ENCODE measurements around the gene PLXNC1.

PLXNC1 gene

DNA sequence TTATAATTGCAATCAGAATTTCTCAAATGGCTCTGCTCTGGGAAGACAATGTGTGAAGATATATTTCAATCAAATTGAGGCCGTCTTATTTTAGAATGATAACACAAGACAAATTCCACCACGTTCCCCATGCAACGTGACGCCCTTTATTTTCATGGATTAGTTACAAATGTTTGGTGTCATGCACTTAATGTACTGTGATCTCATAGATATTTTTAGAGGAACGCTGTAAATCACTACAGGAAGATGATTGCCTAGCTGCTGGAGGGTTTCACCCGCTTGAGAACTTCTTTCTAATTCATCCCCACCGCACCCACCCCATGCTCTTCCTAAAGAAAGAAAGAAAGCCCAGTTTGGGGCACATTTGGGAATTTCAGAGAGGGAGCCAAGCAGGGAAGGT lies 117.2 kb downstream of the PLXNC1 start:
- DNase-seq (ENCODE audit: low read depth) = no peak

DNA sequence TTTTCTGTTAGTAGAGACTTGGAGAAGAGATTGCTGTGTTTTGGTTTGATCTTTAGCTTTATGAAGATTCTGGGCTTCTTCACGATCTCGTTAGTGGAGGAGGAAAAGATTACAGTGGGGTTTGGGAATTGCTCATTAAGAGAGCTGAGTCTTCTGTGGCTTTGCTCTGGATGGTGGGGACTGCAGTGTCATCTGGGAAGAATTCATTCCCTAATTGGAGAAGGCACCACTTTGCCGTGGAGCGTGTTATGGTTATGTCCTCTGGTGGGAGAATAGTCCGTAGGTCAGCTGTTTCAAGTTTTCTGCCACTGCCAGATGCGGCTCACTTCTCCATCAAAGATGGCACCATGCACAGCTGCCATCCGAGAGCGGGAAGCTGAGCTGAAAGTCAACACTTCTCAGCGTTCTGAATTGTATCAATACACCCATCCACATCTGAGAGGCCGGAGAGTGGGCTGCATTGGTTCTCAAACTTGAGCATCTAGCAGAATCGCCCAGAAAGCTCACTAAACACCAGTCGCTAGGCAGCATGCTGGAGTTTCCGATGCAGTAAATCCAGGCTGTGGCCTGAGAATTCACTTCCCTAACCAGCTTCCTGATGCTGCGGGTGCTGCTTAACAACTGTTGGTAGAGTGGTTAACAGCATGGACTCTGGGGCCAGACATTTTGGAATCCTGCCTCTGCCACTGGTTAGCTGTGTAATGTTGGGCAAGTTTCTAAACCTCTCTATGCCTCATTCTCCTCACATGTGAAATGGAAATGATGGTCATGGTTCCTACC lies 117.8 kb downstream of the PLXNC1 start:
- DNase-seq (ENCODE audit: low read depth) = no peak

DNA sequence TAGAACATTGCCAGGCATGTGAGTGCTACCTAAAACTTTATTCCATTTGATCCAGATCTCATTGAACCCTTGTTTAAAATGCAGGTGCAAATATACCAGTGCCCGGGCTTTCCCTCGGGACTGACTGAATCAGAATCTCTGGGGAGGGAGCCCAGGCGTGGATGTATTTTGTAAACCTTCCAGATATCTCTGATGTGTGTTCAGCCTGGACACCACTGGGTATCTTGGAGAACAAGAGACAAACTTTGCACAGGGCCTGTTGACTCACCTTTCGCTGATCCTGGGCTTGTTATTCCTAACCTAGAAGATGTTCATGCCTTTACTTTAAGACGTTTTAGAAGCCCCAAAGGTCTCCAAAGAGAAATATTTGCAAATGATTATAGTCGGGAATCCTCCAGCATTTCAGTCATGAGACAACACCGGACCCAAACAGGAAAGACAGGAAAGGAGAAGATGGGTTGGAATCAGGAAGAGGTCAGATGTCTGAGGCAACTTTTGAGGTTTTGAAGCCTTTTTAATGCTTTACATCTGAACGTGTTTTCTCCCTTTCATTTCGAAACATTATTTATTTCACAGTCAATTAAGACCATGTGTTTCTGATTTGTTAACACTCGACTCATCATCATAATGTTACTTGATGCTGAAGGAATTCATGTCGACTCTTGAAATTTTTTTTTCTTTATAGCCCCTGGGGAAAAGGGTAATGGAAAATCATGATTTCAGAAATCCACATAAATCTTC lies 118.6 kb downstream of the PLXNC1 start:
- no peak for DNase-seq (ENCODE audit: low read depth)

DNA sequence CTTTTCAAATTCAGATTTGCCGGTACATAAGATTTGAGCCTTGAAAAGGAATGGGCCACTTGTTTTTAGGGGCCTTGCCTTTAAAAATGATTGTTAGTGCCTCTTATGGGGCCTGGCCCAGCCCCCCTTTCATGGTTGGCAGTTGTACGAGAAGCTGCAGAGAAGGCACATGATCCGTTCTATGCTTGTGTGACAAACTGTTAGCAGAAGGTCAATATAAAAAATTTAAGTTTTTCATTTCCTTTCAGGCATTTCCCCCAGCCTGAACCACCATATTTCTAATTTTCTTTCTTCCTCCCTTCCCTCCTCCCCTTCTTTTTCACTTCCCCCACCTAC lies 119.1 kb downstream of the PLXNC1 start:
- DNase-seq (ENCODE audit: low read depth) = no peak

DNA sequence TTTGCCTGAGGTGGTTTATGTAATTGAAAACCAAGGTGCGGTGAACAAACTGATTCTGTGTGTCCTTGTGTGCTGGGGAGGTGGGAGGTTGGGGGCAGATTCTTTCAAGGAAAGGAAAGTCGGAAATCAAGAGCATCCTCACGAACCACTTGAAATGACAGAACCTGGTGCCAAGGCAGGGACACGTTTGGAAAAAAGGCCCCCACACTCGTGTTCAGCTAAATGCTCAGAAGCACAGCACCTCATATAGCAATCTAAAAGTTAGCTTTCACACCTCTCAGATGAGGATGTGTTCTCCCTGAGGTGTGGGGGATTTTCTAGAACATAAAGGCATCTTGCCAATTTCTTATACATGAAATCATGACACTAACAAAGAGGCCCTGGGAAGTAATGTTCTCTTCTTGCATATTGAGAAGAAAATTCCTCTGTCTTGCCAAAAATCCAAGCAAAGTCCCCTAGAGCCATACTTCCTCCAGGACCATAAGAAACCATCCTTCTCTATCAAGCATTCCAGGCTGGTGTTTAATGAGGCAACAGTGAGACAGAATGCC lies 119.6 kb downstream of the PLXNC1 start:
- no peak for DNase-seq (ENCODE audit: low read depth)

DNA sequence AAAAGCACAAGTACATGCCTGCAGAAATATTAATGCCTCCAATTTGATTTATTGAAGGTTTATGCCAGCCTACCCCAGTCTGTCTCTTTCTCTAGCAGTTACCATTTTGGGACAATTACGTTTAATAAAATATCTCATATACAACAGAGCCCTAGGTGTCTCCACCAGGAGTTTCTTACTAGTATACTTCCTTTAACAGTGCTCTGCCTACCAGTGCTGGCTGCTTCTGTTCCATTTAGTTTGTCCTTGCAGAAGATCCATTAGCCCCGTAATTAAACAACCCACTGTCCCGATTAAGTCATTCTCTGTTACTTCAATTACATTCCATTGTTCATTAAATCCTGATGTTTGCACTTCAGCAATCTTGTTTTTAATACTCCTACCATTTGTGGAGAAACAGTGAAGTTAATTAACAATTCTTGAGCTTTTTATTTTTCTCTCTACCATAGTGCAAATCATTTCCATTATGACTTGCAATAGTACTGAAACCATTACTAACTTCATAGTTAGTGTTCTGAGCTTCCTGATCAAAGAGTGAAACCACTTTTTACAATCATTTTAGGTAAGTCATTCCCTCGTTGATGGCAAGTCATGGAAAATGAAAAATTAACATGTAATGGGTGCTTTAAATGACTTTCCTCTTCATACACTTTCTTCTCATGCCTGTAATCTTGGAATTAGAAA lies 121.1 kb downstream of the PLXNC1 start:
- no peak for DNase-seq (ENCODE audit: low read depth)

DNA sequence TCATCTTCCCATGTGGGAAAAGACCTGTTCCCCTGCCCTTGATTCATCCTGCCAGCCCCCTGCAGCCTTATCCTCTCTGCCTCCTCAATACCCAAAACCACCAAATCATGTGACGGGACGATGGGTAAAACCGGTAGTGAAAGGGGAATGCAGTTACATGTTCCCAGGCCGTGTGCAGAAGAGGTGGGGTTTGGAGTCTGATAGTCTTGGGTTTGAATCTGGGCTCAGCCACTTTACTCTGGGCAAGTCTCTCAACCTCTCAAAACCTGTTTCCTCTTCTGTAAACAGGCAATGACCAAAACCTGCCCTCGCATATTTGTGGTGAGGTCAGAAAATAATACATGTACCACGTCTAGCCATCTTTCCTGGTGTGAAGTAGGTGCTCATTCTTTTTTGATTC lies 123.0 kb downstream of the PLXNC1 start:
- DNase-seq (ENCODE audit: low read depth) = no peak

DNA sequence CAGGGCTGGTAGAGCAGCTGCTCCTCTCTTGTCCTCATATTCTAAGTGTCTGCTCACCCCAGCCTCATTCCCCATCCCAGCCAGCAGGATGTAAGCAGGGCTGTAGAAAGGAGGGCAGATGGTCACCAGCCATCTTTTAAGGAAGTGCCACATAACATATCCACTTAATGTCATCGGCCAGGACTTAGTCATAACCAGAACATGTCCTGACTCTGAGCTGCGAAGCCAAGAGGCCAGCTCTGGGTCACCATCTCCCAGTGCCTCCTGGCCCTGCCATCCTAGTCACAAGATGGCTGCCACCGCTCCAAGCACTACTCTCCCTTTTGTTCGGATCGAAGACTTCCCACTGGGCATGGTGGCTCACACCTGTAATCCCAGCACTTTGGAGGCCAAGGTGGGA lies 123.9 kb downstream of the PLXNC1 start:
- DNase-seq (ENCODE audit: low read depth) = no peak

DNA sequence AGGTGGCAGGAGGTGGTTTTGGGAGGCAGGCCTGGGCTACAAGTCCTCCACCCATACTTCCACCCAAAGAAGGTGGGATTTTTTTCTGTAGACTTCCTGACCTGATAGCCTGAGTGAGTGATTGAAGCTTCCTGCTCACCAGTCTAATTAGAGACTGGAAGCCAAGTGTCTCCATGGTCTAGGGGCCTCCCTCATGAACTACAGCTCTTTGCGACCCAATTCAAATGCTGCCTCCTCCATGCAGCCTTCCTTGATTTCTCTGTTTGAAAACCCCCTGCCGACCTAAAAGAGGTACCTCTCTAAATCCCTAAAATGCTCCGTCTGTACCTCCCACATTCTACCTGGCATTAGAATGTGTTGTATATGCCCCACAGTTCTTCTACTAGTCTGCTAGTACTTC lies 124.9 kb downstream of the PLXNC1 start:
- DNase-seq (ENCODE audit: low read depth) = no peak

DNA sequence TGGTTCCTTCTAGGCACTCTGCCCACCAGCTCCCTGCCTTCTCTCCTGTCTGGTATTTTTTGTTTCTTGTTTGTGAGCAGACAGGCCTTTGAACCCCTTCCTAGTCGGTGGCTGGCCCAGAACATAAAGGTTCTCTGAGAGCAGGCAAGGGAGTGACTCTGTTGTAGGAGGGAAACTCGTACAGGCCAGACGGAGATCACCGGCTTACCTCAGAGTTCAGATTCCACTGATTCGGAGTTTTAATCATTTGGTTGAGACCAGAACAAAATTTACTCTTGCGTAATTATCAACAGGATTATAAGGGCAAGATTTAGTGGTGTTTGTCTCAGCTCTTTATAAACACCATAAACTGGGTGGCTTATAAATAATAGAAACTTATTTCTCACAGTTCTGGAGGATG lies 128.3 kb downstream of the PLXNC1 start:
- DNase-seq (ENCODE audit: low read depth) = no peak

DNA sequence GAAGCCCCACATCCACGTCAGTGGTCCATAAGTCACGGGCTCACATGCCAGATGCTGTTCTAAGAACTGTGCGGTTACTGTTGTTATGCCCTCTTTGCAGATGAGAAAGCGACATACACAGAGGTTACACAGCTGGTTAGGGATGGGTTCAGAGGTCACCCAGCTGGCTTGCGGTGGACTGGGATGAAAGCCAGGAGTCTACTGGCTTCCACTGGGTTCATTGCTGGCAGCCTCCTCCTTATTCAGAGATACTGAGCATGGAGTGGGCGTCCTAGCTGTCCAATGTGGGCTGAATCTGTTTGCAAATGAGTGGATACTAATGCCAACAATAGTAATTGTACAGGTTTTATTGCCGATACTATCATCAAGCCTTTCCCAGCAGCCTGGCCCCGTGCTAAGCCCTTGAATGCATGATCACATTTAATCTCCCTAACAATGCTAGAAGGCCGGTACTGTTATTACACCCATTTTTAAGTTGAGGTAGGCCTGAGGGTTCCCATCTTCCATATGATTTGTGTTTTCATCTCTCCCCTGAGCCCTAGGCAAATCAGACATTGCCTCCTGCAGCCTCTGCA lies 129.1 kb downstream of the PLXNC1 start:
- no peak for DNase-seq (ENCODE audit: low read depth)

DNA sequence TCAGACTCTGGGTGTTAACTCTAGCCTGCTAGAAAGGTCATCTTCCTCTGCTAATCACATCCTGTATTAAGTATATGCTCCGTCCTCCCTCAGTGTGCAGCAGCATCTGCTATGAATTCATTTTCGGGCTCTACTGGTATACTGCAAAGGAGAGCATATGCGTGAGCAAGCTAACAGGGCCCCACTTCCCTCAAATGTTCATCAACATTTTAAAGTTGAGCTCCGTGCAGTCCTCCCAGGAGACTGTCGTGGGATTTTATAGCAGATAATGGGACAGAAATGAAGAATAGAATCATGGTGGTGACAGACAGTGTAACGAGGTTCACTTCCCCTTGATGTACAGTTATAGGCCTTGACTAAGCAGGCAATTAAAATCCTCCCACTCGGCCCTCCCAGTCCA lies 131.7 kb downstream of the PLXNC1 start:
- DNase-seq (ENCODE audit: low read depth) = no peak

DNA sequence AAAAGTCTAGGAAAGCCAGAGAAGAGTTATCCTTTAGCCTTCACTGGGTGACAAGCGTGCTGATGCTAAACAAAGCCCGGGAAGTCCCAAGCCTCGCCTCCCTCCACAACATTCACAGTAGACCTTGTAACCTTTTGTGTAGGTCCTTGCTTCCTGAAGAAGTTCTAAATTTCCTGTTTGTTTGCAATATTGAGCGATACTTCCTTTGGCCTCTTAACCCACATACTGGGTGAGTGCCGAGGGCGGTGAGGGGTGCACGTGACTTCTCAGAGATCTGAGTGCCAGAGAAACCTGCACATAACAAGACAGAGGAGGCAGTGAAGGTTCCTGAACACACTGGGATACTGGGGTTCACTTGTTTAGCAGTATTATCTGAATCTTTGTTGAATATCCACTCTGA lies 134.3 kb downstream of the PLXNC1 start:
- DNase-seq (ENCODE audit: low read depth) = no peak

DNA sequence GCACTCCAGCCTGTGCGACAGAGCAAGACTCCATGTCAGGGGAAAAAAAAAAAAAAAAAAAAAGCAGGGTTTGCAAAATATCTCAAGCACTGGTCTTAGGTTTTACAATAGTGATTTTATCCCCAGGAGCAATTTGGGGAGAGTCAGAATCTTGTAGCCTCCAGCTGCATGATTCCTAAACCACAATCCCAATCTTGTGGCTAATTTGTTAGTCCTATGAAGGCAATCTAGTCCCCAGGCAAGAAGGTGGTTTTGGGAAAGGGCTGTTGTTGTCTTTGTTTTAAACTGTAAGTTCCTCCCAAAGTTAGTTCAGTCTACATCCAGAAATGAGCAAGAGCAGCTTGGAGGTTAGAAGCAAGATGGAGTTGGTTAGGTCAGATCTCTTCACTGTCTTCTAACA lies 135.7 kb downstream of the PLXNC1 start:
- DNase-seq (ENCODE audit: low read depth) = no peak

DNA sequence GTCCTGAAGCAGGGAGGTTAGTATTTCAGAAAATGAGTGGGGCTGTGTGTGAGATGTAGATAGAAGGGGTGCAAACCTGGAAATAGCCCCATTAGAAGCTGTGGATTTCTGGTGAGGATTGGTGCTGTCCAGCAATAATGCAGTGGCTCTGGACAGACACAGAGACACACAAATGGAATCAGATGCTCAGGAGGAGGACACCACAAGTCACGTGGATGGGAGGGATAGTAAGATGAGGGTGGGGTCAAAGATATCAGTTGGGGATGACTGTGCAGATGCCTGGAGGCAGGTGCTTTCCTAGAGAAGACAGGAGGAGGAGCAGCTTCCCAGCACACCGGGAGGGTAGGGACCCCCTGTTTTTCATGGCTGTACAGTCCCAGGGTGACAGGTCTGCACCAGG lies 136.5 kb downstream of the PLXNC1 start:
- no peak for DNase-seq (ENCODE audit: low read depth)

DNA sequence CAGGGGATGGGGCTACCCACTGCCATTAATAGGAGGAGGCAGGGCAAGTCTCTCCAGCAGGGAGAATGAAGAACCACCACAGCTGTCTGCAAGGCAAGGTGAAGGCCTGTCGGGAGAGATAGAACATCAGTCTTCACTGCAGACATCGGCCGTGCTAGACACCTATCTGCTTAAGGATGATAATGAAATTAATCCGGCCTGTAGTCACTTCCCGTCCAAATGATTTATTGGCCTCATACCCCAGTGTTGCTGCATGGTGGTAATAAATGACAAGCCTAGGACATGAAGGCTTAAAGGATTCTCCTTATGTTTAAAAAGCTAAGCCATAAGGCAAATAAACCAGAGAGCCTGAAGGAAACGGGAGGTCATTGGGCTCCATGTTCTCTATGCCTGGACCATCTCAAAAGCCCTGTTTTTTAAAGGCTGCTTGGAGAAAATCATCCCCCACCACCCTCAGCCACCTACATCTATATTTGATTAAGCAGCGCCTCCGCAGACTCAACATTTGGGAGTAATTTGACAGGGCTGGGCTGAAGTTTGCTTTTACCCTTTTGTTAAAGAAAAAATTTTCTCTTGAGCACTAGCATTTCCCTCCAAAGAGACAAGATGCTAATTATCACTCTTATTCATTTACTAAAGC lies 137.7 kb downstream of the PLXNC1 start:
- DNase-seq (ENCODE audit: low read depth) = no peak

DNA sequence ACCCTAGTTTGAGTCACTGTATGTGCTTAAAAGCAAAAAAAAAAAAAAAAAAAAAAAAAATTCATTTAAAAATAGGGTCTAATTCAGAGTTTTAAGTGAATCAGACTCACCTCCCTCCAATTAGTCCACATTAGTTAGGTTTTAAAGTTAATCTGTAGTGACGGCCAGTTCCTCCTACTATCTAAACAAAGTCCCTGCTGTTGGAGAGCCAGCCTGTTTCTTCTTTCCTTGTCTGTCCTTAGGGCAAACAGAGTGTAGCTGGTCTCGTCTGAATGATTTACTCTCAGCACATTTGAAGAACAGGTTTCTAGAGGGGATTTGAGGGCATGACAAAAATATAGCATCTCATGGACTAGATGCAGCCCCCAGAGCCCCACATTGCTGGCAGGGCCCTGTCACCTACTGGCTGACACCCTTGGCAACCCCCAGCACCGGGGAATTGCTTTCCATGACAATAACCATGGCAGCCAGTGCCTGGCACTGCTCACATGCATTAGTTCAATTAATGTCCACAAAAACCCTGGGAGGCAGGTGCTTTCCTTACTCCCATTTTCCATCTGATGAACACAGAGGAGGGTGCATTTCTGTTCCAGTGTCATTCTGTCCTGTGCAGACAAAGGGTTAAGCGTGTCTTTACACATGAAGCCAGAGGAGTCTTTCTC lies 138.3 kb downstream of the PLXNC1 start:
- no peak for DNase-seq (ENCODE audit: low read depth)

DNA sequence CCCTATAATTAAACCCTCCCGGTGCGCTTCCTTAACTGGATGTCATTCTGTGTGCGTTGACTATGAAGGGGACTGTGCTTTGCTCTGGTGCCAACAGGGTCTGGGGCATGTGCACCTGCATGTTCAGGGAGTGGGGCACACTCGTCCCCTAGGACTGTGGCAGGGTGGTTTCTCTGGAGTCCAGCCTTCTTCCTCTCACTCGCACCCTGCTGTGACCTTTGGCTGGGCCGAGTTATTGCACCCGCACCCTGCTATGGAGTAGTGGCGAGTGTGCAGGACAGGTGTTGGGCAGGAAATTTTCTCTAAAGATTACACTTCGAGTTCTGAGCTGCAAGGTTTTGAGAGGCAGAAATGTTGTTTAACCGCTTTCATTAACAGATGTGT lies 138.9 kb downstream of the PLXNC1 start:
- no peak for DNase-seq (ENCODE audit: low read depth)

DNA sequence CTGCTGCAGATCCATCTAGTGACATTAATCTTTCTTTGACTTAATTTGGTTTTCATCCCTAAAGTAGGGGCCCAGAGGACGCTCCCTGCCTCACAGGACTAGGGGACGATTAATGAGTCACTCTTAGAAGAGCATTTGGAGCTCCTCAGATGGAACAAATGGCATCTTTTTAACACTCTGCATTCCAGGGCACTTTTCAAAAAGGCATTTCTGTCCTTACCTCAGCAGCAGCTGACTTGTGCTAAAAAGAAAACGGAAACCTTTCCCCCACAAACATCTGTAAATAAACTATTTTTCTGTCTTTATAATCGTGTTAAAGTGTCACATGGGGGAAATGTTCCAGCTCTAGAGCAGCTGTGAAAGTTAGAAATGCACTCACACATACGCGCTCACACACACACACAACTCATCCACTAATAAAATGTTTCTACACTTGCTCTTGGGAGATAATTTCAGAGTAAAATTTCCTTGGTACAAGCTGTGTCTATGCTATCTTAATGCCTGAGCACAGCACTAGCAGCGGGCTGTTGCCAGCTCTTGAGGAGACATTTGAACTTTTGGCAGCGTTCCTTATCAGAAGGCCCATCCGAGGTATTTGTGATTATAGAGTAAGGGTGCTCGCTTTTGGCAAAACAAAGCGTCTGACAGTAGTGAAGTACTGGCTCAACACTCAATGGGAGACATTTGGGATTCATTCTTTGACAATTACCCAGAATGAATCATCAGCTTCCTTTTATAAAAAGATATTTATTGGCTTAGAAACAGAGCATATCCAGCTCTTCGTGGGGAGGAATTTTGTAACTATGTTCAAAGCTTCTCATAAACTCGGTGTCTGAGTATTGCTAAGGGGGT lies 141.3 kb downstream of the PLXNC1 start:
- DNase-seq (ENCODE audit: low read depth) = no peak

DNA sequence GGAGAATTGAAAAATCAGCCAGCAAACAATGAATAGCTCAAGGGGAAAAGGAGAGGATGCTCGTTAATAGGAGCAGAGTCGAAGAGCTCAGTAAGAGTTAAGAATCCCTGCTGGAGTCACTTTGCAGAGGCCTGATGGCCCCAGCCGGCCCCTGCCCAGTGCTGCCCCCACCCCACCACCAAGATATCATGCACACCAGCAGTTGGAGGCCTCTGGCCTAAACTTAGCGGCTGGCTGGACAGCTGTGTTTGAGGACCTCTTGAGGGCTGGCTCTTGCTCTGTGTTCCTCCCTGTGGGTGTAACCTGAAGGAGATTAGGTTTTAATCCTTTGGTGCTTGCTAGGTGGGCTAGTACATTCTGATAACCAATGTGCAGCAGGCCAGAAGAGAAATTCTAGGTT lies 142.0 kb downstream of the PLXNC1 start:
- DNase-seq (ENCODE audit: low read depth) = no peak
